Measurements from ENCODE around the gene TRAF1.

- no peak for TF ChIP-seq CTCF (conservative IDR thresholded peaks at IDR 0.05 in 1 of 2, IDR thresholded peaks at IDR 0.05 in 1 of 2; ENCODE audit: low read depth in 1 of 2, low read length in 2 of 2)
- TF ChIP-seq EZH2 (IDR thresholded peaks at IDR 0.05; ENCODE audit: low read length, missing control alignments): no peak
Observed at GRCh38 chr9:120965344-120966012, 38.9 kb upstream of the TRAF1 start.
